NCI-H2081 (cell line): Measurements from ENCODE around the gene KCNMA1.
"Not testable (repeated sequence)": the region's sequence is repeated elsewhere in the genome, so short reads cannot be mapped to it uniquely, and the experiment has no call there.

Source experiments
- DNase-seq, 2 experiments: peaks; one replicate each; lab custom pipeline; 2025; lab: John Stamatoyannopoulos, UW

KCNMA1 gene

DNA sequence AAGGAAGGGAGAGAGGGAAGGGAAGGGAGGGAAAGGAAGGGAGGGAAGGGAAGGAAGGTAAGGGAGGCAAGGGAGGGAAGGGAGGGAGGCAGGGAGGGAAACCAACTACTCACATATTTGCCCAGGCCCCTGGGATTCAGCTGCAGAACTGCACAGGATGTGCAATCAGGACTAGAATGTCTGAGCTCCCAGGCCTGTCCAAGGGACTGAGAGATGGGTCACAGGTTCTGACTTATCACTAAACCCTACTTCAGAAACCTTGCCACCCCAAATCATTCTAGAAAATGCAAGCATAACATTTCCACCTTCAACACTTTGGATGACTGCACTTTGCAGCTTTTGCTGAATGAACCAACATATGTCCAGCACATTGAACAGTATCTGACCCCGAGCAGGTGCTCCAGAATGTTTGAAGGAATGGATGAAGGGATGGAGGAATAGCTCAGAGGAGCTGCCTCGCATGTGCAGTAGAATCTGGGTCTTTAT, 245.3 kb downstream of the KCNMA1 start:
- peak in 1 of 2 experiments; percentile 23 for DNase-seq

DNA sequence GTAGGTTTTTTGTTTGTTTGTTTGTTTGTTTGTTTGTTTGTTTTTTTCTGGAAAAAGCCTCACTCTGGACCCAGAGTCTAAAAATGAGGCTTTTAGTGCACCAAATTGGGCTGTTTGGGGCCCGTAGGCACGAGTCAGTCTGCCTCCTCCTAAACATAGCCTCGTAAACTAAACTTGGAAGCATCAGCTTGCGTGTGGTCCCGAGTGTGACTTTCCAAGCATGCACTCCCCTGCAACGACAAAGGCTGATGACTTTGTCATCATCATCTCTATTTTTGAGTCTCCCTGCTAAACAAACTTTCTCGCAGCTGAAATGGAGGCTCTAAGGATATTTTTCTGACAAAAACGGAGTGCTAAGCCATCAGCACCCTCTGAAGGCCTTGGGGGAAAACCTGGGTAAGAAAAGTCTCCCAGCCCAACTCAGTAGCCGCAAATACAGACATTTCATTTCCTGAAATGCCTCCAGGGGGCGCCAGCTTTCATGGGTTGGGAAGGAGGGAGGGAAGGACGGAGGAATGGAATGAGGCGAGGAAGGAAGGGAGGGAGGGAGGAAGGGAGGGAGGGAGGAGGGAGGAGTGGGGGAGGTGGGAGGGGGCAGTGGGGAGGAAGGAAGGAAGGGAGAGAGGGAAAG, 245.9 kb downstream of the KCNMA1 start:
- DNase-seq, result peak; percentile 58 to 74

DNA sequence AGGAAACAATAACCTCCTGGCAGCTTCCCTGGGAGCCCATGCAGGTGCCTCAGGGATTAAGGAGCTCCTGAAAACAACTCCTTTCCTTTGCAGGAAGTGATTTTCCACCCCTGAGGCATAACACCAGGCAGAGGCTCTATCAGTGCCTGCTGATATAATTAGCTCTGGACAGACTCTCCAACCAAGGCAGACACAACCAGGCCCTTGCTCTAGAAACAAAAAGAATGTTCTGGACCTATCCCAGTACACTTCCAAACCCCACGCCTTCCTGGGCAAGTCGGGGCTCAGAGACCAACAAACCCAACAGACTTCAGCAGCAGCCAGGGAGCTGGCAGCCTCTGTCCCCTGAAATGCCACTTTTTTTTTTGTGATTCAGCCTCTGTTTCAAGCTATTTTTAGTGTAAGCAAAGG, 247.1 kb downstream of the KCNMA1 start:
- no peak for DNase-seq

DNA sequence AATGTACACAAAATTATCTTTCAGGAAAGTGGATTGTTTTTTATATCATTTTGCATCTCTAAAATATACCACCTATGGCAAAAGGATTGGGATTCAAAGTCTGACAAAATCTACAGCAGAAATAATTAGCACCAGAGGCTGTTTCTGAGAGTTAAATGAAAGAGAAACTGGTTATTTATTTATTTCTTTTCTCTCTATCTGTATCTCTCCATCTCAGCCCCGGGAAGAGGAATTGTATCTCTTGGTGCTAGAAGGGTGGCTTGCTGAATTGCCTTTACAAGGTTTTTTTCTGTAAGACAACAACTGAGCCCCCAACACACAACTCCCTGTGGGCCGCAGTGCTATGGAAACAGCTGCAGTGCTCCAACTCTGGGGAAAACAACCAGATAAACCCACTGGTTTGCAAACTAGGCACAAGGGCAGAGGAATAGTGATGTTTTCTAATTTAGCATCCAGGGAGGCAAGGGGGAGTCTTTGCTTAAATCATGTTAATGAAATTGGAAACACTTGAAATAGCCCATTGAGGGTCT, 249.0 kb downstream of the KCNMA1 start:
- no peak for DNase-seq

DNA sequence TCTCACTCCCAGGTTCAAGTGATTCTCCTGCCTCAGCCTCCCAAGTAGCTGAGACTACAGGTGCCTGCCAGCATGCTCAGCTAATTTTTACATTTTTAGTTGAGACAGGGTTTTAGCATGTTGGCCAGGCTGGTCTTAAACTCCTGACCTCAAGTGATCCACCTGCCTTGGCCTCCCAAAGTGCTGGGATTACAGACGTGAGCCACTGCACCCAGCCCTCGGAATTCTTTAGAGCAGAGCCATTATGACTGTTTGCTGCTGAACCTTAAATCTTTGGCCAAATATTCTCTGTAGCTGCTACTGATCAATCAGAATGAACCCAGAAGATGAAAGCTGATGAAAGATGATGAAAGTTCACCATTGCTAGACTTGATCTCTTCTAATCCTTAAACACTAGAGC, 249.9 kb downstream of the KCNMA1 start:
- not testable (repeated sequence) for DNase-seq

DNA sequence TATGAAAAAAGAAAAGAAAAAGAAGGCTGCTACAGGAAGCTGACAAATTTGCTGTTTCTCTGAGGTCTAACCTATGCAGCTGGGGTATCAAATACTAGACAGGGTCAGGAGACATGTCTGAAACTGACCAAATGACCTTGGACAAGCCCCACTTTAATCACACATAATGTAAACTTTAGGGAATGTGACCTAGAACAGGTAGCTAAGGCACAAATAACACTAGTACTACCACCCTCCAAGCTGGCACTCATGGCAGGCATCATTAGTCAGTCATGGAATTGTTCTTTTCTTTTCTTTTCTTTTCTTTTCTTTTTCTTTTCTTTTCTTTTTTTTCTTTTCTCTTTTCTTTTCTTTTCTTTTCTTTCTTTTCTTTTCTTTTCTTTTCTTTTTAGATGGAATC, 250.4 kb downstream of the KCNMA1 start:
- DNase-seq, result no peak

DNA sequence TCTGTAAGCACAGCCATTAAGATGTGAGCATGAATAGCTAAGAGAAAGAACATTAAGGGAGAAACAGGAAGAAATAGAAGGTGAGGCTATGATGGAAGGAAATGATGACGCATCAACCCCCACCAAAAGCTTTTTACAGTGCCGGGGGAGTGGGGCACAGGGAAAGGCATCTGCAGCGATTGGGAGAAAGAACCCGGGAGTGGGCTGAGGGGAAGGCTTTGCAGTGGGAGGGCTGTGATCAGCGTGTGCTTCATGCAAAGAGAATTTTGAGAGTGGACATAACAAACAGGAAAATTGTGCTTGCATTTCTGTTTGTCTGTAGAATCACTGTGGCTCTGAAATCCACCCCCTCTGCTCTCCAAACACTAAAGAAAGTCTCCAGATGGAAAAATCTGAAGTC, 250.8 kb downstream of the KCNMA1 start:
- no peak for DNase-seq

DNA sequence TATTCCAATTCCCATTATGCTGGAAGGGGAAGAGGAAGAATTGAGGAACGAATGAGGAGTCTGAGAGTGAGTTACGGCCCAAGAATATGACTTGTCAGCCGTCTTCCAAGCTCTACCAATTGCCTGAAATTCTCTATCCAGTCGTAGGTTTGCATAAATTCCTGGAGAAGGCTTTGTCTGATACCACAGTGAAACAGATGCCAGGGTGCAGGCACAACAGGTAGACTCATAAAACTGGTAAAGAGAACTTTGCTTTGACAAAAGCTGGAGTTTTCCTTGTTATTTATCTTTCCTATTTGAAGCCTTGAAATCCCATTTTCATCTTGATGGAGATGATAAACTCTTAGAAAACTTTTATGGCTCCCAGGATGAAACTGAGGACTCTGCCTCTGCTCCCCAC, 251.2 kb downstream of the KCNMA1 start:
- DNase-seq, result no peak

DNA sequence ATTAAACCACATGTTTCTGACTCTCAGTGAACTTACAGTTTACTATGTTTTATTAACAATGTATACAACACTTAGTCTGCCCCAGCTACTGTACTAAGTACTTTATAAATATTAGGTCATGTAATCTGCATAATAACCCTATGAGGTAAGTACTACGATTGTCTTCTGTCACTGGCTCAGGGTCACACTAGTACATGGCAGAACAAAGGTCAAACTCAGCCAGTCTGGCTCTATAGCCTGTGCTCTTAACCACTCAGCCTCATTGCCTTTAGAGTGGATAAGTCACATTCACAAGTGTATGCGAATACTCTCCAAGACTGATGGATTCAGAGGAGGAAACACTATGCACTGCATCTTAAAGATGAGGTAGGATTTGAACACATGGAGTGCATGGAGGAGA, 252.3 kb downstream of the KCNMA1 start:
- DNase-seq, result no peak

DNA sequence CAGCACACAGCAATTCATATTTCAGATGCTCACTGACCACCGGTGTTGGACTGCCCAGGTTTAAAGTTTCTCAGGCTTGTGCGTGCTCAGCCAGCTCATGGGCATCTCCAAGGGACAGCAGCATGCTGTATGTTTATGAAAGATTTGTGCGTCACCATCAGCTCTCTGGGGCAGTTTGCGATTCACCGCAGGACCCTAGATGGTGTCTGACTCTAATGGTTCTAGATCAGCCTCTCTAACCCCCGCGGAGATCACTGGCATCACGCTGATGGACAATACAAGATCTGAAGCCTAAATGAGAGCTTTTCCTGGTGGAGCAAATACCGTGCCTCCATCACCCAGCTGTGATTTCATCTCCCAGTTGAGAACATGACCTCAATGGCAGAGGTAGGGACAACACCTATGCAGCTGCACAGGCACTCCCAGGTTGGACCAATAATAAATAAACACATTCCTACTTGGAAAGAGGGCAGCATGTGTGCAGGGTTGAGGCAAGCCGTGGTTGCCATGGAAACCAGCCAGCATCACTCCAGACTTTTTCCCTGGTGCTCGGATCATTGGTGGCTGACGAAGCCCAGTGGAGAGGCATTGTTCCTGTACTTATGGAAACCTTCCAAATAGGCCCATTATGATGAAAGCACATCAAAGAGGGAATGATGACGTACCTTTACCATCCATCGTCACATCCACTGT, 253.6 kb downstream of the KCNMA1 start:
- no peak for DNase-seq

DNA sequence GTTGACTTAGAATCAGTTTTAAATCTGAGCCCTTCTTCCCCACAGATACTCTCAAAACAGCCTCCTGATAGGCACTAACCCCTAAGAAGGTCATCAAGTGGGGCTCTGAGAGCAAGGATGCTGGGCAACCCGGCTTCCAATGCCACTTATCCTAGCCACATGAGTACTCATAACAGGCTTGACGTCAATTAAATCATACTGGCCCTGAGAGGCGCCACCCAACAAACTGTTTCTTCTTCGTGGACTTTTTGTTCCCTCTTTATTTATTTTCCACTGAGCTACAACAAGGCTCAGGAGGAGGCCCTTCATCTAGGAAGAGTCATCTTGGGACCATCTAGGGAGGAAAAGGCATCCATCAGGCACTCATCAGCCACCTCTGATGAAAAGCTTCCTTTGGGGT, 255.9 kb downstream of the KCNMA1 start:
- DNase-seq, result no peak

DNA sequence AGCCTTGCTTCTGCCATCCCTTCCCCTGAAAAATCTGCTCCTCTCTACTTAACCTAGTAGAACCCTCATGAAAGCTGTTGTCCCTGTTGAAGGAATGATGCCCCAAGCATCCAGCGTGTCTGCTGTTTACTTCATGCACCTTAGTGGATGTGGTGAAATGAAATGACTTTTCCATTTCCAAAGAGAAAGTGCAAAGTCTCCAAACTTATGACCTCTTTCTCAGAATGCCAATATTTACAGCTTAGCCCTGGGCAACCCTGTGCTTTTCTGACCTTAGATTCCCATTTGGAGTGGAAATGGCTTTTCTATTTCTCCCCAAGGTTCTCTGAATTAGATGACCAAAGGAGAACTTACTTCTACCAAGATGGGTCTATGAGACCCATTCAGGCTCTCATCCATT, 256.9 kb downstream of the KCNMA1 start:
- no peak for DNase-seq

DNA sequence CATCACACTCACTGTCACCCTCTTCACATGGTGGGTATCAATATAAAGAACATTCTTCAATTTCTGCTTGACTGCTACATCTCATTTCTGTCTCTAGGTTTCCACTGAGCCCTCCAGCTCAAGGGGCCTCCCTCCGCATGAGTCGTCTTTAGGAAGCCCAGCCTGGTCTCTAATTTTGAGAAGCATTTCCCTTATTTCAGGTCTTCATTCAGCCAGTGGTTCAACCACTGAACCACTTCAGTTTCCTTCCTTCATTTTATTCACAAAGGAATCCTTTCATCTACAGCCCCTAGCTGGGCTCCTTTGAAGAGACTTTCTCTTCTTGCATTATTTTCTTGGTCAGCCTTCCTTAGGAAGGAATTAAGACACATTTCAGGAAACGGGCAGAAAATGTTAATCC, 257.4 kb downstream of the KCNMA1 start:
- no peak for DNase-seq

DNA sequence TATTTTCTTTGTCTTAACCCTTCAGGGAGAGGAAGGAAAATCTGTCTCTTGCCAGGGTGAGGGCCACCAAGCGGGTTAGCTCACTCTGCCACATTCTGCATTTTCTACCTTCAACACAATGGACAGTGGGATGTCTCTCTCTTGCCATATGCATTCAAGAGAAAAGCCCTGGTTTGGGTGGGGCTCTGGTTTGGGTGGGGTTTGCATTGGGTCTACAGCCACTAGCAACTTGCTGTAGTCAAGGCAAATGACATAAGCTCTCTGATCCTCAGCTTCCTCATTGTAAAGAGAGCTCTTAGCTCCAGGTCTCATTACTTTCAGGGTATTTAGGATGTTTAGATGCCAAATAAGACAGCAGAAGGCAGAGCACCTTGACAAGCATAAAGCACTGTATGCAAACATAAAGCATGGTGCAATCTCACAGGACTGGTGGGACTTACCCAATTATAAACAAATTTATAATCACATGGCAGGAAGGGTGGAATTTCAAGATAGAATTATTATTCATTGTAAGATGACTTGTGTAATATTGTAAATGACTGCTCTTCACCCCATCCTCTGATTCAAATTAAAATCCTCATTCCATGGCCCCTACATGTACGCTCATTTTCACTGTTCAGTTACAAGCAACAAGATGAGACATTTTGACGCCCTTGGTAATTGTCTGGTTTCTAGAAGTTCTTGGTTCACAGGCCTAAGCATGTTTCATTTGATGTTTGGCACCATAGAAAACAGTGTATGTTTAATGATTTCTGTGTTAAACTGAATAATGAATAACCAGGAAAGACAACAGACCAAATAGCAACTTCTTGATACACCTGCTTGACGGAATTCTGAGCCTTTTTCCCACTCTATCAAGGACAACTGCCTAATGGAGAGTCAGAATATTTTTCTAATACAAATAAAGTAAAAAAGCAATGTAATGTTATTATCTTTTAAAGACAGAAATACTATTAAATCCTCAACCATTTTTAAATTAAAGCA, 258.9 kb downstream of the KCNMA1 start:
- DNase-seq, result no peak

DNA sequence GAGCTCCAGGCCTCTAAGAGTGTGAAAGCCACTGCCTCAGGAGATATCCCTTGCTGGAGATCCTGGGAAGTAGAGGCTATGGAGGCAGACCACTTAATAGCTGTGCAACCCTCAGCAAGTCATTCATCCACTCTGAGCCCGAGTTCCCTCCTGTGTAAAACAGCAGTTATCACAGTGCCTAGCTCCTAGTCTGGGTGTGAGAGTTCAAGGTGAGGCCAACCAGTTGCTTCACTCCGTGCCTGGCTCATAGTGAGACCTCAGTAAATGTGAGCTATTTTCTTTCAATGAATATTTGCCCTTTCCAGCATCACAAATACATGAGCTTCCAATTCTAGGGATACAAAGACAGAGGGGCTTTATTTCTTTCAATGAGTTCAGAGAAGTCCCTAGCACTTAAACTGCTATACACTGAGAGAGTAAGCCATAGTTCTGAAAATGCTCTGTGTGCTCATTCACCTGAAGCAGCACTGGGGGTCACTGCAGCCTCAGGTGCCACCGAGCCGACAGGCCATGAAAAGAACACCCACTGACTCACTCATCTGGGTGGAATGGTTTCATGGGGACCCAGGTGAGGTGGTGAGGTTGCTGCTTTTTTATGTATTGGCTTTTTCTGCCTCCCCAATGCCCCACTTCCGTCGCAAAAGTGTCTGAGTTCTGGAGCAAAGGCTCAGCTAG, 259.8 kb downstream of the KCNMA1 start:
- no peak for DNase-seq

DNA sequence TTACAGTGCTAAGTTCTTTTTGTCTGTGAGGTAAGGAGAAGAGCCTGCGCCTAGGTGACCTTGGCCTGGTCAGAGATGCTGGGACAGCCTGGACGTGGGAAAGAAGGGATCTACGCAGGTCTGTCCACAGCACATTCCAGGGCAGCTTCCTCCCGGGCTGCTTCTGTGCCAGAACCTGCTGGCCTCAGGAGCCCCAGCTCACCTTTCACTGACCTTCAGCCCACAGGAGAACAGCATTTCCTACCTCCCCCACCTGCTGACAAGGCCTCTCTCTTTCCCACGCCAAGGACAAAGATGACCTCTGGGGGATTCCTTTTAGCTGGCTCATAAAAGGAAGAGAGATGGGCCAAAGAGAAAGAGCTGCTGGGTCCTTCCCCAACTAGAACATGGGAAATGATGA, 260.6 kb downstream of the KCNMA1 start:
- no peak for DNase-seq

DNA sequence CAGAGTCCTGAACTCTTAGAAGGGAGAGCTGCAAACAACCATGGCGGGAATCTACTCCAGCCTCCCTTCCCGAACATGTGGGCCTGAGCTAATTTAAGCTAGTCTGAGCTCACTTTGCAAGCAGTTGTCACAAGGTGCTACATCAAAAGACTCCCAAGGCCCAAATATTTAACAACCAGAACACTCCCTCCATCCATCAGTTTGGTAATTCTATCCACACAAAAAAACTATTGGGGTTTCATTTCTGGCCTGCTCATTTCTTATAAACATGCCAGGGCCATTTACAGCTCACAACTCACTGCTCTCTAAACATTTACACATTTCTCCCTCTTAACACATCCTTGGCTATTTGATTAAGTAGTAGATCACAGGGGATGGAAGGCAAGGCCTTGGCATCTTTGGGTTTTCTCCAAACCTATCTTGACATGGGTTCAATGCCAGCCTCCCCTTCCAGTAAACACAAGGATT, 263.4 kb downstream of the KCNMA1 start:
- no peak for DNase-seq

DNA sequence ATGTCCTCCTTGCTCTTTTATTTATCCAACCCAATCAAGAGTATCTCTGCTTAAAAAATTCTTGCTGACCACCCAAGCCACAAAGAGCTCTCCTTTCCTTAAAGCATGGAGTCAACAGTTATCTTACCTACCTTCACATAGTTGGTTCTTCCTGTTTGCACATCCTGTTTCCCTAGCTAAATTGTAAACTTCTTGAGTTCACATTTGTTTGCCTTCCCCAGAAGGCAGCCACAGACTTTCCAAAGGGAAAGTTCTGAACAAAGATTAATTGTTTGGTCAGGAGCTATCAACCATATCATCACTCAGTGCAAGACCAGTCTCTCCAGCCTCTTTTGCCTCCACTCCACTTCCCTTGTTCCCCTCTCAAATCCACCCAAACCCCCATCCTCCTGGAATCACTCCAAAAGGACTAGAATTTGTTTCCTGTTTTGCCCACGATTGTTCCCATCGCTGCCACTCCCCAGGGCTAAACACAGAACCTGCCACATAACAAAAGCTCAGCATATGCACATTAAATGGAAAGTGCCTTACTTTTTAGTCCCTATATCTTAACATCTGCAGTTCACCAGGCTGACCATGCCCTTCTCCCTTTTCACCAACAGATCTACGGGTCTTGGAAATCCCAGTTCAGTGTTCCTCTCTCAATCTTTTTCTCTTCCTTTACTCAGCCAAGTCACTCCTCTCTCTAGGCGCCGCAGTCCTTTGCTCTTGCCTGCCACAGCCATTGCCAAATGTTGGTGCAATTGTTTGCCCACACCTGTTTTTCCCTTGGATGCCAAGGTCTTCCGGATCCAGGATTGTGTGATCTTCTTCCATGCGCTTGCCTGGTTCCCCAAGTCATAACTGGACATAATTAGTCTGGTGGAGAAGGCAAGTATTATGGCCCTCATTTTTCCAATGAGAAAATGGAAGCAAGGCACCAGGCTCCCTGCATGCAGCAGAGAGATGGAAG, 265.5 kb downstream of the KCNMA1 start:
- no peak for DNase-seq

DNA sequence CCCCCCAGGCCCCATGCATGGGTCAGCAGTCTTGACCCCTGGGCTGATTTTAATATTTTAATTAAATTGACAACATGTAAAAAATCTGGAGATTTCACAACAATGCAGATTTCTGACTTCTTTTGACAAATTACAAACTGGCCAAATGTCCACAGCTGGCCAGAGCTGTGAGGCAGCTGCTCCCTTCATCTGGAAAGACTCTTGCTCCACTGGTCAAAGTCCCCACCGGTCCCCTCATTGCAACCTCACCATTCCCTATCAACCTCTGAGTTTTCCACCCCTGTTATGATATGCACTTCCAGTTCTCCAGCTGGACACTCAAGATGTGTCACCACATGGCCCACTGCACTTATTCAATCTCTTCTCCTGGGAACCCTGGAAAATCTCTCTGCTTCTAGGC, 266.2 kb downstream of the KCNMA1 start:
- no peak for DNase-seq

DNA sequence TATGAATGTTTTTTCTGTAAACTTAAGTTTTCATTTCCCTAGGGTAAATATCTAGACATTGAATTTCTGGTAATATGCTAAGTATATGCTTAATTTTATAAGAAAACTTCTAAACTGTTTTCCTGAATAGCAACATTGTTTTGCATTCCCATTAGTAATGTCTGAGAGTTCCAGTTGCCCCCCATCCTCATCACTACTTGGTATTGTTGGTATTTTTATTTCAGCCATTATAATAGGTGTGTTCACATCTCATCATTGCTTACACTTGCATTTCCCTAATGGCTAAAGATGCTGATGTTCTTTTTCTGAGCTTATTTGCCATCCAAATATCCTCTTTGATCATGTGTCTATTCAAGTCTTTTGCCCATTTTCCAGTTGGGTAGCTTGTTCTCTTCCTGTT, 269.6 kb downstream of the KCNMA1 start:
- DNase-seq, result no peak

DNA sequence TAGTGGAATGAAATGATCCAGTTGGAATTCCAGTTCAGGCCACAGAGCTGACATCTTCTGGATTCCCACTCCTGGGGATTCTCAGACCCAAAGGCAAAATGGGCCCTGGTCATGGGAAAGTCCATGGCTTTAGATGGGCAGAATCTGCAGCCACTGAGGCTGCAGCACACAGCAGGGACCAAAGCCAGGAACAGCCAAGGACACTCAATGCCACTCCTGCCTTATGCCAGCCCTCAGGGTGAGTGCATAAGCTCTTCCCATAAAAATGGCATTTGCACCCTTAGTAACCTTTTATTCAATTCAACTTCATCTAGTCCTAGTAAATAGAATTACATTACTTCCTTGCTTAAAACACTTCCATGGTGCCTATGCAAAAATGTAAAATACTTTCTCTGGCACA, 274.4 kb downstream of the KCNMA1 start:
- no peak for DNase-seq
